ENCODE data around the gene SPRR2E.
A peak's percentile ranks its signal among the peaks of the same experiment; 100 is the strongest.
"Not testable (repeated sequence)": the region's sequence is repeated elsewhere in the genome, so short reads cannot be mapped to it uniquely, and the experiment has no call there.

The SPRR2E gene

GRCh38 chr1:153058826-153059784, 35.2 kb downstream of the SPRR2E start:
- peak; percentile 91 for DNase-seq

- DNase-seq = peak; percentile 23
Observed at GRCh38 chr1:153058154-153058553, 36.2 kb downstream of the SPRR2E start.

- DNase-seq = no peak
Observed at GRCh38 chr1:153057375-153057774, 37.0 kb downstream of the SPRR2E start, which contains the start of gene SPRR2A. TSS of gene SPRR2A (minus strand) at chr1:153057512. CDS start at chr1:153056735, 777 bp downstream.

- not testable (repeated sequence) for DNase-seq
Observed at GRCh38 chr1:153056111-153056510, 38.2 kb downstream of the SPRR2E start.

GRCh38 chr1:153049211-153049610, 45.1 kb downstream of the SPRR2E start:
- no peak for DNase-seq

Measured in hematopoietic multipotent progenitor cell treated with erythropoietin and hydrocortisone succinate and interleukin-3 and kit ligand, for 6 days (in vitro differentiated cells).